ENCODE data around the gene DUSP16. TPM values are rescaled to one million over a fixed set of nuclear protein-coding genes. Genes with fewer than 3 reads are reported as not detected.

DUSP16 gene
- total and polyA plus RNA-seq, 2 experiments from 2014 or later = 11.7 to 59.4 TPM

- Histone ChIP-seq H3K4me3 (peak overlapping the region; percentile 80), H3K9me2 (ENCODE audit: insufficient read depth) (no peaks in the 10 kb centered on the region), H3K79me2 (replicated peaks; ENCODE audit: insufficient read depth) (peaks cover 45% of the 10 kb centered on the region), H3K4me1 (ENCODE audit: insufficient read depth) (peaks cover 32% of the 10 kb centered on the region), H3K4me2 (peak overlapping the region; percentile 85), H3K36me3 (ENCODE audit: insufficient read depth) (no peaks in the 10 kb centered on the region), H3F3A (replicated peaks; ENCODE audit: low read depth) (peaks cover 7% of the 10 kb centered on the region), H4K20me1 (replicated peaks; ENCODE audit: insufficient read depth) (no peaks in the 10 kb centered on the region), H2AFZ (no peak overlapping the region), H3K27ac (ENCODE audit: low read depth) (peak overlapping the region; percentile 85), H3K27me3 (ENCODE audit: insufficient read depth) (no peaks in the 10 kb centered on the region)
- Mint-ChIP-seq H3K4me3 (peak overlapping the region; percentile 87), H3K9me3 (peaks cover 18% of the 10 kb centered on the region), H3K36me3 (ENCODE audit: low read depth) (peaks cover 30% of the 10 kb centered on the region), H3K27me3 (ENCODE audit: insufficient read depth, low read depth, poor library complexity) (peaks cover 3% of the 10 kb centered on the region), H3K4me1 (peaks cover 35% of the 10 kb centered on the region), H3K27ac (peak overlapping the region; percentile 95)
- peak; percentile 32; the same call in 1 of the 2 replicates for TF ChIP-seq POLR2AphosphoS5 (IDR thresholded peaks at IDR 0.05; ENCODE audit: low read depth)
- TF ChIP-seq EZH2phosphoT487 (IDR thresholded peaks at IDR 0.05; ENCODE audit: unreplicated experiment) = no peak
- DNase-seq (ENCODE audit: low spot score) (peak; percentile 62), ATAC-seq (peak; percentile 20)
Measured at GRCh38 chr12:12561371-12562015, 1.2 kb downstream of the DUSP16 start.

- H3K27ac ChIP-seq (ENCODE audit: low read depth) = peak overlapping the region; percentile 85
- peaks cover 53% of the 10 kb centered on the region for H3K79me2 ChIP-seq (replicated peaks; ENCODE audit: insufficient read depth)
- ATAC-seq = no peak
Measured at GRCh38 chr12:12560587-12561370, 1.9 kb downstream of the DUSP16 start.

More at GRCh38 chr12:12560587-12561370, 1.9 kb downstream of the DUSP16 start:
- Histone ChIP-seq H3K36me3 (ENCODE audit: insufficient read depth) (no peaks in the 10 kb centered on the region), H2AFZ (no peak overlapping the region), H3K4me1 (ENCODE audit: insufficient read depth) (peaks cover 33% of the 10 kb centered on the region), H3K27me3 (ENCODE audit: insufficient read depth) (no peaks in the 10 kb centered on the region), H3K9me2 (ENCODE audit: insufficient read depth) (no peaks in the 10 kb centered on the region), H3K4me3 (peak overlapping the region; percentile 80), H4K20me1 (replicated peaks; ENCODE audit: insufficient read depth) (no peaks in the 10 kb centered on the region), H3F3A (replicated peaks; ENCODE audit: low read depth) (peaks cover 7% of the 10 kb centered on the region), H3K4me2 (peak overlapping the region; percentile 85)
- peak overlapping the region; percentile 87 for H3K4me3 Mint-ChIP-seq
- H3K9me3 Mint-ChIP-seq = peaks cover 18% of the 10 kb centered on the region
- peaks cover 30% of the 10 kb centered on the region for H3K36me3 Mint-ChIP-seq (ENCODE audit: low read depth)
- H3K27me3 Mint-ChIP-seq (ENCODE audit: insufficient read depth, low read depth, poor library complexity) = peaks cover 3% of the 10 kb centered on the region
- TF ChIP-seq NANOG (IDR thresholded peaks at IDR 0.05; ENCODE audit: borderline replicate concordance) (no peak), EZH2phosphoT487 (IDR thresholded peaks at IDR 0.05; ENCODE audit: unreplicated experiment) (no peak), STAT1 (IDR thresholded peaks at IDR 0.05; ENCODE audit: unreplicated experiment) (no peak), CTCF (conservative IDR thresholded peaks at IDR 0.05; ENCODE audit: low read depth in 2 of 2) (no peak)
- peak; percentile 30 for DNase-seq (ENCODE audit: low spot score)
- H3K4me1 Mint-ChIP-seq = peaks cover 35% of the 10 kb centered on the region
- H3K27ac Mint-ChIP-seq = peak overlapping the region; percentile 95

Data from GM23338 (cell line).